Endometrial microvascular endothelial cells (primary cell): ENCODE results near the gene NCR3LG1. TPM values are rescaled to one million over a fixed set of nuclear protein-coding genes. Genes with fewer than 3 reads are reported as not detected.

Experiments used
- in situ Hi-C: cut with HindIII; loops from 2 replicates; pipeline ENCODE4 v1.10.0; 2017; ENCODE audit warnings: low sequenced_read_pairs, low pct_unique_long_range_greater_than_20kb; ENCODE audit errors: inconsistent ontology term
- total RNA-seq: library from RNA; depleted of rRNA; stranded (reverse); fragments of >200 nt; gene quantifications from one replicate; pipeline ENCODE4 v1.2.3, GENCODE V29; 2015; ENCODE audit errors: inconsistent ontology term

Gene NCR3LG1, protein sequence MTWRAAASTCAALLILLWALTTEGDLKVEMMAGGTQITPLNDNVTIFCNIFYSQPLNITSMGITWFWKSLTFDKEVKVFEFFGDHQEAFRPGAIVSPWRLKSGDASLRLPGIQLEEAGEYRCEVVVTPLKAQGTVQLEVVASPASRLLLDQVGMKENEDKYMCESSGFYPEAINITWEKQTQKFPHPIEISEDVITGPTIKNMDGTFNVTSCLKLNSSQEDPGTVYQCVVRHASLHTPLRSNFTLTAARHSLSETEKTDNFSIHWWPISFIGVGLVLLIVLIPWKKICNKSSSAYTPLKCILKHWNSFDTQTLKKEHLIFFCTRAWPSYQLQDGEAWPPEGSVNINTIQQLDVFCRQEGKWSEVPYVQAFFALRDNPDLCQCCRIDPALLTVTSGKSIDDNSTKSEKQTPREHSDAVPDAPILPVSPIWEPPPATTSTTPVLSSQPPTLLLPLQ
- 4.6 TPM for total RNA-seq

DNA sequence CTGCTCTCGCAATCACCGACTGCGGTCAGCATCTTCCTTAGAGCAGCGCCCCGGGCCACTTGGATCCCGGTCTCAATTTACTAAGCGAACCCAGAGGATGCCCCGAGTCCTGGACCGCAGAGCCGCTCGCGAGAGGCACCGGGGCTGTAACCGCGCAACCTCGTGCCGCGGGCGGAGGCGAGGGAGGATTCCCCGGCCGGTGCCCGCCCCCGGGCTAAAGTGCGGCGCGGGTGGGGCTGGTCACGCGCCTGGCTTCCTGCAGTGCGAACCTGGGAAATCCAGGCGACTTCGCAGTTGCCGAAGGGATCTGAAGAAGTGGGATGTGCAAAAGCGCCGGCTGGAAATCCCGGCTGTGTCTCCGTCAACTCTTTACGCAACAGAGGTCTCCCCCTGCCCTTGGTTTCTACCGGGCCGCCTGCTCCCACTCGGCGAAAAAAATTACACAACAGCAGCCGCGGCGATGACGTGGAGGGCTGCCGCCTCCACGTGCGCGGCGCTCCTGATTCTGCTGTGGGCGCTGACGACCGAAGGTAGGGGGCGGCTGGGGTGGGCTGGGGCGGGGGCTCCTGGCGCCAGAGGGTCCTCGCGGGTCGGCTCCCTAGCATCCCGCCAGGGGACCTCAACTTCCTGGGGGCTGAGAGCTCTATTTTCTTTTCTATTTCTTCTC lies at the start of gene NCR3LG1:
Gene NCR3LG1, plus strand, starts transcription at position 291 of the 667 bp plus-strand sequence. Its CDS starts 170 bp downstream, at position 461.
- in situ Hi-C loops: no loop called here

- in situ Hi-C loops: no loop called here
Measured at GRCh38 chr11:17313349-17314231, 38.0 kb upstream of the NCR3LG1 start.

GRCh38 chr11:17314232-17314547 lies 37.4 kb upstream of the NCR3LG1 start:
- in situ Hi-C loops: no loop called here

- in situ Hi-C loops: no loop called here
Measured at GRCh38 chr11:17314904-17315426, 36.6 kb upstream of the NCR3LG1 start.

DNA sequence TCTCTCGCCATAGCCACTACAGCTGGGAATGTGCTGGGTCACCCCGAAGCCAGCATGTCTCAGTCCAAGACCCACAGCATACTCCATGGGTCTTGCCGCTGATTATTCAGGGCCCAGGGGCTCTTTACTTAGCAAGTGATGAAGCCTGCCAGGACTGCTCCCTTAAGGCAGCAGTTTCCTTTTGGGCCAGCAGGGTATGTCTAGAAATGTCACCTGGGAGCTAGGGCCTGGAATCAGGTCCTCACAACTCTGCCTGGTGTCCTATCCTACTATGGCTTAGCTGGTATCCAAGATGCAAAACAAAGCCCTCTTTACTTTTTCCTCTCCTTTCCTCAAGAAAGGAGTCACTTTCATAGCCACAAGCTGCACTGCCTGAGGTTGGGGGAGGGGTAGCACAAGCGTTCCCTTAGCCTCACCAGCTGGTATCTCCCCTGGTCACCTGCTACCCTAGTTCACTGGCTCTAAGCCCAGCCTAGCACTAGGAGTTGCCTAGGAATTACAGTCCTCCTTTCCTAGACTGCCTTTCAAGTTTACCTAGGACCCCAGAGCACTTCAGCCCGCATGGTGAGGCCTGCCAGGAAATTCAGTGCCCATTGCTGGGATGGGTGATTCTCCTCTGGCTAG lies 22.6 kb upstream of the NCR3LG1 start:
- in situ Hi-C loops: no loop called here

DNA sequence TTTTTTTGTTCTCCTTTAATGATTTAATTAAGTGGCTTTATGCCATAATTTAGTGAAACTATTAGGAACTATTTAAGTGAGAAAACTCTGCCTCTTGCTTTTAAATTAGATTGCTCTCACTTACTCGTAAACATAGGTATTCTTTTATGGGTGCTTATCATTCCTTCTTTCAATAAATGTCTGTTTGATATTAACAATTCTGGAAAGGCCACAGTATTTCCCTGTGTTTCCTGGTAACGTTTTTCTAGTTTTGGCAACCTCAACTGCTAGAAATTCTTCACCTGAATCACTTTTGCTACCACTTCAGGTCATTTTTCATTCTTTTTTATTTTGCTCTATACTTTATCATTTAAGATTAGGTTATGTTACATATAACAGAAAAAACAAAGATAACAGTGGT lies 19.9 kb upstream of the NCR3LG1 start:
- in situ Hi-C loops: no loop called here

DNA sequence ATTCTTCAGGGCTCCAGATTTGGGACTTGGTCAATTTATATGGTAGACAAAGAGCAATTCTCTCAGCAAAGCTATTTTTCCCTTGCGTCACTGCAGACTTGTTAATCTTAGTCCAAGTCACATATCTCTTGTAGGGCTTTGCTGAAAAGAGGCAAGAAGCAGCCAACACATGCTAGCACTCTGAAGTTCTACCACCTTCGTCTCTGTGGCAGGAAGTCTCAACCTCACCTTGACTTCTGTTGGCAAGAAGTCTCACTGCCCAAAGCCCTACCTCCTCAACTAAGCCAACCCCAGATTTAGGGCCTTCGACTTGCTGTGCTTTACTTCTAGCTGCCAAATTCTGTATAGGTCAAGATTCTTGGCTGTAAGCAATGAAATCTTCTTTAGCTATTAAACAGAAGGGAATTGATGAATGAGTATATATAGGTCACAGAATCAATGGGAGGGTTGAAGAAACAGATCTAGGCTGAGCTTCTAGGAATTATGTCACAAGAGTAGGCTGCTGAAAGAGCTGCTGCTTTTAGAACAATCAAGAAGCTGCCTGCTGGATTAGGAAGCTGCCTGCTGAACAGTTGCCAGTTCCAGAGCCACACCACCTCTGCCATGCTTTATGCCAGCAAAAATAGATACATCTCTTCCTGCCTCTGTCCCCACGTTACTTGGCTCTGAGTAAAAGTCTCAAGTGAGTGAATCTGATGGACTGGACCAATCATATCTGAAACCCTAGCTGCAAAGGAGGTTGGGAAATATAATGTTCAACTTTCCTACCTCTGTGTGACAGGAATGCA lies 17.6 kb upstream of the NCR3LG1 start:
- in situ Hi-C loops: no loop called here

DNA sequence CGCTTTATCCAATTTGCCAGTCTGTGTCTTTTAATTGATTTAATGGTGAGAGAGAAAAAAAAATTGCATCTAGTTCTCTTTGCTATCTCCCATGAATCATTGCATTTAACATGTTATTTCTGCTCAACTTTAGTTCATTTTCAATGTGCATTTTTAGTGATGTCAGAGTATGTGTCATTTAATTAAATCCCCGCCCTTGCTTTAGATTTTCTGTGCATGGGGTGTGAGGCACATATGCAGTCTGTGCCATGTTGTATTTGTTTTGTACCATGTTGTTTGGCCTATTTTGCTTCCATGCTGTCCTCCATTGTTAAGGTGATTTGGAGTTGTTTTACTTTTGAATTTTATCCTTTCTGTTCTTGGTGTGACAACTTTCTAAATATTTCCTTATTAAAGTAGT lies 8.3 kb upstream of the NCR3LG1 start:
- in situ Hi-C loops: no loop called here

- in situ Hi-C loops: no loop called here
Measured at GRCh38 chr11:17343907-17344306, 7.7 kb upstream of the NCR3LG1 start.

DNA sequence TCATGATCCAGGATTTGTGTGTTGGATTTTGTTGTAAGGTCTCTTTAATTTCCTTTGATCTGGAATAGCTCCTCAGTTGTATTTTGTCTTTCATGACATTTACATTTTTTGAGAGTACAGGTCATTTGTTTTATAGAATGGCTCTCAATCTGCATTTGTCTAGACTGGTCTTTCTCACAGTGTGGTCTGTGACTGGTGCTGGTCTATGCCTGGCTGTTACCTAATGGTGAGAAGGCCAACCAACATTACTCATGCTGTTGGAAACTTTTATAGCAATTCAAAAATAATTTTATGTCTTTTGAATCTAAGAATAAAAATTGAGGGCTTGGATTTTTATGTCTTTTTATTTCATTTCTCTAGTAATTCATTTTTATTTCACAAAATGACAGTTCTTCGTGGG lies 3.9 kb upstream of the NCR3LG1 start:
- in situ Hi-C loops: no loop called here

- in situ Hi-C loops: no loop called here
Measured at GRCh38 chr11:17350455-17351171, 987 bp upstream of the NCR3LG1 start.

DNA sequence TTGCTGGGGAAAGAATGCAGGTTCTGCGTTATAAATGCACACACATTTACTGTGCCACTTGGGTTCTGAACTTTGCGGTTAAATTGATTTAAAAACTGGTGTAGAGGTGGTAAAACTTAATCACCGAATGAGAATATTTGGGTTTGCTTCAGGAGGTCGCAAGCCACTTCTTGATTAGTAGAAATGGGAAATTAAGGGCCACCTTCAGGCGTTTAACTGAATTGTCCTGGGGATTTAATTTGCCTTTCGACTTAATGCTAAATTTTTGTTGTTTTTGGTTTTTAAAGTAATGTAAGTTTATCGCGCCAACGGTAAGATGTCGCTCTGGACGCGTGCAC lies 459 bp upstream of the NCR3LG1 start:
- in situ Hi-C loops: no loop called here

DNA sequence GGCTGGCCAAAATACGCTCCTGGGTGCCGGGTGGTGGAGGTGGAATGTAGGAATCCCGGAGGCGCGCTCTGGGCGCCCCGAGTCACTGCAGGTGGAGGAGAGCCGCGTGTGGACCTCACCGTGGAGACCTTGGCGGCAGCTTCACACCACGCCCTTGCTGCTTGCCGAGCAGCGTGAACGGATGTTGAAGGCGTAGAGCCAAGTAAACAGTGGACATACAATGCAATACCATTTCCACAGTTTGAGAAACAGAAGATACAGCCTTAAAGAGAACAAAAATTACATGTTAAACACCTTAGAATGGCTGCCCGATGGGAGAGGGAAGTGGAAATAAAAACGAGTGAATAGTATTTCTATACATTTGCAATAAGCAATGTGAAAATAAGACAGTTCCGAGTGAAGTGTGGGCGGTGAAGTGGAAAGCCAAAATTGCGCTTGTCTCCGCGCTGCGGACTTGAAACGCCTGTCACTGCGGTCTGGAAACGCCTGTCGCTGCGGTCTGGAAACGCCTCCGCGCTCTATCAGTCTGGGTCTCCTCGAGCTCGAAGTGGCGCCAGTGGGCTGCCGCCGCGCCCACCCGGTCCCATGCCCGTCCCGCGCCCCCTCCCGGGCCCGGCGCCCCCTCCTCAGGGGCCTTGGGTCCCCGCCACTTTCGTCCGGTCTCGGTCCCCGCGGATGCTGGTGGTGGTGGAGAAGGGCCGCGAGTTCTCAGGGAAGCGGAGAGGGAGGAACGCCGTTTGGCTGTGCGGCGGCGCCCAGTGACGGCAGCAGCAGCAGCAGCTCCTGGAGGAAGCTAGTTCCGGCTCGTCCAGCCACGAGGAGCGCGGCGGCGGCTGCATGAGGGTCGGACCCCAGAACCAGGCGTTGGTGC lies 1.6 kb downstream of the NCR3LG1 start:
- in situ Hi-C loops: no loop called here

GRCh38 chr11:17353821-17354600 lies 2.4 kb downstream of the NCR3LG1 start:
- in situ Hi-C loops: no loop called here

DNA sequence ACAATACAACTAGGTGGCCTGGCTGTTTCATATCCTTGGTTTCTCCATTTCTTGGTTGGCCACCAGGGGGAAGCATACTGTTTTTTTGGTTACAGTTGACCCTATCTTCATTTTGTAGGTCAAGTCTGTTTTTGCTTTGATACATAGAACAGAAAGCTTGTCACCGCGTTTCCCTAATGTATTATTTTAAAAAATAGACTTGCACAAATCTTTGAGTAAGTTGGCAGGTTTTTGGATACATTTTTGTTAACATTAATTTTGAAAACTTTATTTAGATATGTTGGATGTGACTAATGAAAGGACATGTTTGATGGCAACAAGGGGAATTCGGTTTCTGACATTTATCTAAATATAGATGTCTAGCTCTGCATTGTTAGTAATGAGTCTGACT lies 3.0 kb downstream of the NCR3LG1 start:
- in situ Hi-C loops: no loop called here

- in situ Hi-C loops: no loop called here
Measured at GRCh38 chr11:17366495-17366894, 14.9 kb downstream of the NCR3LG1 start.
